ENCODE measurements around the gene ZNF708. TPM values are rescaled to one million over a fixed set of nuclear protein-coding genes. Genes with fewer than 3 reads are reported as not detected.
"Not testable (repeated sequence)": the region's sequence is repeated elsewhere in the genome, so short reads cannot be mapped to it uniquely, and the experiment has no call there.

The ZNF708 gene
- total and polyA plus RNA-seq, 11 donors: 3.1 to 8.7 (median 4.0) TPM

DNA sequence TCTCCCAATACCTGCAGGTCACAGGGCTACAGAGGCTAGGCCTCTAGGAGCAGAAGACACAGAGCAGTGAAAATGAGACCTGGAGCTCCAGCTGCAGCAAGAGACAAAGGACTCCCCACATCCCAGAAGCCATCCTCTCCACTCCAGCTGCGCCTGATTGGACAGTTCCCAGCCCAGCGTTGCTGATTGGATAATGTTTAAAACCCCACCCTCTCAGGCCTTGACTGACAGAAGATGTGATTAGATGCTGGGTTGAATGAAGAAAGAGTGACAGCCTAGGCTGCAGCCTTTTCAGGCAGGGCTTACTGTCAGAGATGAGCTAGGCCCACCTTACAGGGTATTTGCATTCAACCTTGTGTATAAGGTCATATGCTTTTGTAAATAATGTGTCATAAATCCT lies 59.4 kb downstream of the ZNF708 start:
- WGBS, 4 donors: 79 to 92% (median 90%) methylated on average over 2 of the region's 2 CpGs
- H3K36me3 ChIP-seq: no peaks in the 10 kb centered on the region
- H3K4me3 ChIP-seq: no peak overlapping the region
- ATAC-seq: no peak
- H3K4me1 ChIP-seq: no peaks in the 10 kb centered on the region
- no peak for TF ChIP-seq POLR2A (IDR thresholded peaks at IDR 0.05)
- TF ChIP-seq CTCF (IDR thresholded peaks at IDR 0.05): no peak
- no peak for DNase-seq
- no peaks in the 10 kb centered on the region for H3K27me3 ChIP-seq
- intact Hi-C loops (cut with DNase I): no loop called here
- peaks cover 0 to 62% (median 7%) of the 10 kb centered on the region in 12 donors for H3K9me3 ChIP-seq
- H3K27ac ChIP-seq: no peak overlapping the region

- no peak overlapping the region for H3K4me3 ChIP-seq
- H3K27me3 ChIP-seq: no peaks in the 10 kb centered on the region
- DNase-seq (no peak), ATAC-seq (no peak)
- peaks cover 0 to 13% (median 0%) of the 10 kb centered on the region in 12 donors for H3K9me3 ChIP-seq
- no peak overlapping the region for H3K27ac ChIP-seq
- no peaks in the 10 kb centered on the region for H3K36me3 ChIP-seq
- no peaks in the 10 kb centered on the region for H3K4me1 ChIP-seq
- intact Hi-C loops (cut with DNase I): no loop called here
- 83 to 97% (median 88%) methylated on average over 6 to 12 of the region's 12 CpGs for WGBS, 4 donors
- no peak for TF ChIP-seq POLR2A (IDR thresholded peaks at IDR 0.05)
- TF ChIP-seq CTCF (IDR thresholded peaks at IDR 0.05): no peak
Observed at GRCh38 chr19:21264891-21265290, 64.3 kb downstream of the ZNF708 start.

GRCh38 chr19:21264416-21264815 lies 64.8 kb downstream of the ZNF708 start:
- Histone ChIP-seq H3K9me3 (peaks cover 0 to 8% (median 0%) of the 10 kb centered on the region in 12 donors), H3K27ac (no peak overlapping the region), H3K27me3 (no peaks in the 10 kb centered on the region), H3K4me3 (no peak overlapping the region), H3K4me1 (no peaks in the 10 kb centered on the region), H3K36me3 (no peaks in the 10 kb centered on the region)
- DNase-seq (no peak), ATAC-seq (no peak)
- intact Hi-C loops (cut with DNase I): no loop called here
- TF ChIP-seq POLR2A (IDR thresholded peaks at IDR 0.05): no peak
- TF ChIP-seq CTCF (IDR thresholded peaks at IDR 0.05): no peak
- 68 to 83% (median 75%) methylated on average over 4 to 6 of the region's 6 CpGs for WGBS, 4 donors

DNA sequence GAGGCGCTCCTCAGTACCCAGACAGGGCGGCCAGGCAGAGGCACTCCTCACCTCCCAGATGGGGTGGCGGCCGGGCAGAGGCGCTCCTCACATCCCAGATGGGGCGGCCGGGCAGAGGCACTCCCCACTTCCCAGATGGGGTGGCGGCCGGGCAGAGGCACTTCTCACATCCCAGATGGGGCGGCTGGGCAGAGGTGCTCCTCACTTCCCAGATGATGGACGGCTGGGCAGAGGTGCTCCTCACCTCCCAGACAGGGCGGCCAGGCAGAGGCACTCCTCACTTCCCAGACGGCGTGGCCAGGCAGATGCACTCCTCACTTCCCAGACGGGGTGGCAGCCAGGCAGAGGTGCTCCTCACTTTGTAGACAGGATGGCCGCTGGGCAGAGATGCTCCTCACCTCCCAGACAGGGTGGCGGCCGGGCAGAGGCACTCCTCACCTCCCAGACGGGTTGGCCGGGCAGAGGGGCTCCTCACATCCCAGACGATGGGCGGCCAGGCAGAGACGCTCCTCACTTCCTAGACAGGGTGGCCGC lies 68.3 kb downstream of the ZNF708 start:
- H3K4me3 ChIP-seq; H3K27me3 ChIP-seq; H3K4me1 ChIP-seq; DNase-seq; H3K27ac ChIP-seq; H3K9me3 ChIP-seq; ATAC-seq; H3K36me3 ChIP-seq; intact Hi-C loops (cut with DNase I): not testable (repeated sequence)
- WGBS, 4 donors: 90 to 96% (median 94%) methylated on average over 9 to 24 of the region's 24 CpGs

All from heart left ventricle (tissue), 16 donors.